Activated CD8-positive, alpha-beta memory T cell treated with anti-CD3 and anti-CD28 coated beads, Interleukin-2, amount 50 U/mL, for 24 hours (primary cell): ENCODE results near the gene TSC22D1.
A peak's percentile ranks its signal among the peaks of the same experiment; 100 is the strongest.

Source experiments
- DNase-seq: peaks from one replicate; pipeline ENCODE4 v3.0.0-alpha.2; 2020; ENCODE audit errors: extremely low read depth

Gene TSC22D1

DNA sequence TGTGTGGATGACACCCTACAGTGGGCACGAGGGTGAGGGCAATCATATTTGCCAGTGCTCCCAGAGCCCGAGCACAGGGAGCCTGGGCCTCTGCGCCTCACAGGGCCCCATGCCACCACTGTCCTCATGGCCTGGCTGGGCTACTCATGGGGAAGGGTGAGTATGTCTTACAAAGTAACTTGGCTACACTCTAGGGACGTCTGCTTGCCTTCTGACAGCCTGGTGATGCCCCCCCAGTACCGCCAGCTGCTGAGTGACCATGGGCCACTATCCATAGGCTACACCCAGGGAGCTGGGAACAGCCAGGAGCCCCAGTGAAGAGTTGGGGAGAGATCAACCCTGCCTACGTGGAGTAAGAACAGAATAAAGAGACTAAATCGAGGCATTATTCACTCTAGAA, 123.7 kb downstream of the TSC22D1 start:
- no peak for DNase-seq

DNA sequence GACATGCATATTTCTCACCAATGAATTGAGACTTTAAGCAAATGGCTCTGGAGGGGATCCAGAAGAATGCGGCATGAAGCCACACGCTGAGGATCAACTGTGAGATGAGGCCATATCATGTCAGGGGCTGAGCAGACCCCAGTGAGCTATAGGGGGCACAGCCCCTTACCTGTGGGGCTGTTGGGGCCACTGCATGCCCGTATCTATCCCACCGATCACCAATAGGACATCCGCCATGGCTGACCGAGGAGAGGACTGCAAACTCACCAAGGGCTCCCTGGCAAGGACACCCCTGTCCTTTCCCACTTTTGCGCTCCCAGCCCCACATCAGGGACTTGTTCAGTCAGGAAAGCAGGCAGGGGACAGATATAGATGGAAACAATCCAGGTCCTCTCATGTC, 124.5 kb downstream of the TSC22D1 start:
- DNase-seq: no peak

DNA sequence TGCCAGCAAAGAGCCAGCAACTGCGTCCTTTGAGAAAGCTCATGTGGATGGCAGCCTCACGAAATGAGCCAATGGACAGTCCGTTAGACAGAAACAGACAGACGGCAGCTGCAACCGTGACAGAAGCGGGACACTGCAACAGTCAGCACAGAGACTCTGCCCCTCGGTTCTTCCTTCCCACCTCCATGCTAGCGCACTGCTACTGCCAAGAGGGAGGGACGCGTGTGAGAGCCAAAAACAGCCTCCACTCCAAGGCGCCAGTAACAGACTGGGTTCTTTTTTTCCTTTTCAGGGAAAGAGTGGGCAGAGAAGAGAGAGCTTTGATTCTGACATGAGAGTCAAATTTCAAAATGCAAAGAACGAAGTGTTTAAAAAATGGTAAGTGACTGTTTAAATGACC, 125.0 kb downstream of the TSC22D1 start:
- DNase-seq: no peak

DNA sequence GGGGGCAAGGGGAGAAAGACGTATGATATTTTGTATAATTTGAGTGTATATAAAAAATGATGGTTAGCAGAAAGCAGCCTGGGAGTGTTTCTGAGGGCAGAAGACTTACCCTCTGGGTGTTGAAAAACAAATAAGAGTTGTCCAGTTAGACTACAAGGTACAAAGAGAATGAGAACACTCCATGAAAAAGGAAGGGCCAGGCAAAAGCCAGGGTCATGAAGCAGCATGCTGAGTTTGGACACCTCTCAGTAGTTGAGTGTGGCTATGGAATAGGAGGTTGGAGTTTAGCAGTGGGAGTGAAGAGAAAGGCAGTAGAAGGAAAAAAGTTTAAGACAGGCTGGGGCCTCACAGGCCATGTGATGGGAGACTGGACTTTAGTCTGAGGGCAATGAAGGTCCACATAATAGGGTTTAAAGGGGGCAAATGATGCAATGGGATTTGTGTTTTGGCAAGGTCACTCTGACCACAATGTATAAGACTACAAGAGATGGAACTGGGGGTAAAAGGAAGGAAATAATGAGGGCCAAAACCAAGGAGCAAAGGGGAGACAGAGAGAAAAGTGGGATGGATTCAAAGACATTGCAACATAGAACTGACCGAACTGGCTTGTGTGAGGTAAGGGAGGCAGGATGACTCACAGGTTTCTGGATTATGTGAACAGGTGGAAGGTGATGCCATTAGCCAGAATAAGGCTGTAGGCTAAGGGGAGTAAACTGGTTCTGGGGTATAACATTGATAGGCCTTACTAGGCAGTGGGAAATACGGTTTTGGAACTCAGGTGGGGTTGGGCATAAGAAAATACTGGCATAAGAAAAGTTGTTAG, 125.9 kb downstream of the TSC22D1 start:
- no peak for DNase-seq

DNA sequence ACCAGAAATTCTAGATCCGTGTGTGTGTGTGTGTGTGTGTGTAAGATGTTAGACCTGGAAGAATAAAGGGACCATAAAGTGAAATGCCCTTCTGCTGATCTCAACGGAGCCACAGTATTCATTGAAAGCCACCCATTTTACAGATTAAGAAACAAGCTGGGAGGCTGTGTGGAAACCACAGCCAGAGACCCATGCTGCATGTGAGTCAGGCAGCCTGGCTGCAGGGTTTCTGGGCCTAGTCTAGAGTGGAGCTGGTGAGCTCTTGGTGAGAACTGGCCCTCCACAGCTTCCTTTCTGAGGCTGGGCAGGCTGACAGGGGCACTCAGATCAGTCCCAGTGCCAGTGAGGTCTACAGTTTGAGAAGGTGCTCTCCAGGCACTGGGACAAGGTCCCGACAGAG, 127.3 kb downstream of the TSC22D1 start:
- no peak for DNase-seq

DNA sequence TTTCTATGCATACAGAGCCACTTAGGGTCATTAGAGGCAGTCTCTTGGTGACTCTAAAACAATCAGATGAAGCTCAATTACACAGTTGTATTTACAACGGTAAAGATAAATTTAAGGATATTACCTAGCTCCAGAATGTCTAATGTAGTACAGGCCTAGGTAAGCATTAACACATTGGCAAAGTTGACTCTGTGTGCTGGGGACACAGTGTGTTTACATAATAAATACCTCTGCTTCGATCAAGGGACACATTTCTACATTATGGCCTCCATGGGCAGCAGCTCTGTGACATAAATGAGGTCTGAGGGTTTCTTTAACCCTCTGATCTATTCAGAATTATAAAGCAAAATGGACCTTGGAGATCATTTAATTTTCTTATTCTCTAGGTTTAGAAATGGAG, 127.8 kb downstream of the TSC22D1 start:
- DNase-seq: no peak

DNA sequence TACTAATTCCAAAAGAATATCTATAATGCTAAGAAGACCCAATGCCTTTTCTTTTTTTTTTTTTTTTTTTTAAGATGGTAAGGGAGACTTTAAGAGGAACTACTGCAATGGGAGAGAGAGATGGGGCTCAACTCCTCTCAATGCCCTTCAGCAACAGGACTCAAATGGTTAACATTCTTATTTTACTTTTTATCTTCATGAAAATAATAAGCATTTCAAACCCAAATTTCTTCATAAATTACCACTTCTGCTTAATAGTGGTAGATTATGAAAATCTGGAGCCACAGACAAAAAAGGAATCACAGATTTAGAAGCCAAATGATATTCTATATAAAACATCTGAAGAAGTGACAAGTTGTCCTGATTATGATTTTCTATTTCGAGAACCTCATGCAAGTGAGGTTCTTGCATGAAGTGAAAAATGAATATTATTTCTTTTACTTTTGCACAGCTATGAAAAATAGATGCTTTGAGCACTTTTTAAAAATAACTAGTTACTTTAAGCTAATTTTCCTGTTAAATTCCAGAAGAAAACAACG, 128.3 kb downstream of the TSC22D1 start:
- no peak for DNase-seq

DNA sequence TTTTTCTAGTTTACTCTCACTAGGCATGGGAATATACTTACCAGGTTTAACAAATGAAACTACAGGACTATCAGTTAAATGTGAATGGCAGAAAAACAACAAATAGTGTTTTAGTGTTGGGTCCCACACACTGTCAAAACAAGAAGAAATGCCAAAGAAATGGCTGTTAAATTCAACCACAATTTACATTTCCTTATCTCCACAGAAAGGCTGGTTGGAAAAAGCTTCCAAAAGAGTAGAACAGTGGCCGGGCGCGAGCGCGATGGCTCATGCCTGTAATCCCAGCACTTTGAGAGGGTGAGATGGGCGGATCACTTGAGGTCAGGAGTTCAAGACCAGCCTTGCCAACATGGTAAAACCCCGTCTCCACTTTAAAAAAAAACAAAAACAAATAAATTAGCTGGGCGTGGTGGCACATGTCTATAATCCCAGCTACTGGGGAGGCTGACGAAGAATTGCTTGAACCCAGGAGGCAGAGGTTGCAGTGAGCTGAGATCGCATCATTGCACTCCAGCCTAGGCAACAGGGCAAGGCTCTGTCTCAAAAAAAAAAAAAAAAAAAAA, 136.0 kb downstream of the TSC22D1 start:
- no peak for DNase-seq

DNA sequence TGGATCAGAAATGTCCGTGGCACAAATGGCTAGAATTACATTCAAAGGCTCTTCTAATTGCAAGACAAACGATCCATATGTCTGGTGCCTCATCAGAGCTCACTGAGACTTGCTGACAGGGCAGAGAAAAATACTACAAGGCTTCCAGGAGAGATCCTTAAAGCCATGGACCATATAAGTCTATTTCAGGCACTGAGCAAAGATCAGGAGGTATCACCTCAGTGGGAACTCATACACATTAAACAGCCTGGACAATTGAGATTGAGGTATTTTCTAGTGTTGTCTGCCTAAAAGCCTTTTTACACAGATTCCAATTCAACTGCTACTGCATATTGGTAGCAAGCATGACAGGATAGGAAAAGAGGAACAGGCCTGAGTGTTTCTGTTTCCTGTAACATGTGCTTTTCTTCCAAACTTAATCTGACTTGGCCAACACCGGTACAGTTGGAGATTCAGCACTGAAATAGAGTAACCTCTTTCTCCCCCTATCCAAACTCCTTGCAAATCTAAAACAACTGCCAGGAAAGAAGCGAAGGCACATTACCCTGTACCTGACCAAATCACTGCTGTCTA, 136.6 kb downstream of the TSC22D1 start:
- DNase-seq: no peak

DNA sequence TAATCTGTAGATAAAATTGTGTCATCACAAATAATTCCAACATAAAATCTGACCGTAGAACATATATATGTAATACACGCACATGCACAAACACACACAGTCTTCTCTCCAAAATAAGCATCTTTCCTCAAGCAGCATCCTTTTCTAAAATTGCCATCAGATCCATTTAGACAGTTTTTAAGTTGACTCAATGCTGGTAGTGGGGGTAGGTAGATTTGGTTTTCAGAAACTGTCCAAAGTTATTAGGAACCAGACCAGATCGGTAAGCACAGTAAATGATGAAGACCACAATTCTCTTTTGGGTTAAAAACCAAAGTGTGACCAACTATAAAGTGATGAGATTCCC, 137.9 kb downstream of the TSC22D1 start:
- DNase-seq: no peak

DNA sequence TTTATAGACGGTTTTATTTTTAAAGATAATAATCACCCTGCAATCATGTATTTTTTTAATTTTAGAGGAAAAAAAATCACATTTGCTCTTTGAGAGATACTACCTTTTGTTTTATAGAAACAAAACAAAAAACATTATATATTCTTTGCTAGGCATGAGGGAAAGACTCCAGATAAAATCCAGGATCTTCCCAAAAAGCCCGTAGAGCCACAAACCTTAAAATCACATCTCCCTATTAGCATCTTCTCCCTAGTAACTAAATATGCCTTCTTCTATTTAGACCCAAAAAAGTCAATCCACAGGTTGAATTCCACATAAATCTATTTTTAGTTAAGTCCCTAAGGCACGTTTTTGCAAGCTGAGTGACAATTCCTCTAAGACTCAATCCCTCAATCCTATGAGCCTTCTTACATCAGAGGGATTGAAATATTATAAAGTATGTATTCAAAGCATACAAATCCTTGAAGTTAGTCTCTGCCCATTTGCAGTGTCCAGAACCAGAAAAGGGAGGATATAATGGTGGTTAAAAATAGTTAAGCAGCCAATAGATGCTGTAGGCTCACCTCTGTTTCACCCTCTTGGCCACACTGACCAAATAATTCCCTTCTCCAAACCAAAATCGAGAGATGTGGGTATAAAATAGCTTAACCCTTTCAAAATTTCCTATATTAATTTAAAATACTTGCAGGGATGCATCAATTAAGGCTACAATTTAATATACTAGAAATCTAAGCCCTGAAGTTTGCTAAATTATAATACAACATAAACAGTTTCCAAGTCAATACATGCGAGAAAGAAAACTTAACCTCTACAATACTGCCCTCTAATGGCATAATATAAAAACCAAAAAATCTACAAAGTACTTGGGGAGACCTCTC, 138.5 kb downstream of the TSC22D1 start:
- no peak for DNase-seq

DNA sequence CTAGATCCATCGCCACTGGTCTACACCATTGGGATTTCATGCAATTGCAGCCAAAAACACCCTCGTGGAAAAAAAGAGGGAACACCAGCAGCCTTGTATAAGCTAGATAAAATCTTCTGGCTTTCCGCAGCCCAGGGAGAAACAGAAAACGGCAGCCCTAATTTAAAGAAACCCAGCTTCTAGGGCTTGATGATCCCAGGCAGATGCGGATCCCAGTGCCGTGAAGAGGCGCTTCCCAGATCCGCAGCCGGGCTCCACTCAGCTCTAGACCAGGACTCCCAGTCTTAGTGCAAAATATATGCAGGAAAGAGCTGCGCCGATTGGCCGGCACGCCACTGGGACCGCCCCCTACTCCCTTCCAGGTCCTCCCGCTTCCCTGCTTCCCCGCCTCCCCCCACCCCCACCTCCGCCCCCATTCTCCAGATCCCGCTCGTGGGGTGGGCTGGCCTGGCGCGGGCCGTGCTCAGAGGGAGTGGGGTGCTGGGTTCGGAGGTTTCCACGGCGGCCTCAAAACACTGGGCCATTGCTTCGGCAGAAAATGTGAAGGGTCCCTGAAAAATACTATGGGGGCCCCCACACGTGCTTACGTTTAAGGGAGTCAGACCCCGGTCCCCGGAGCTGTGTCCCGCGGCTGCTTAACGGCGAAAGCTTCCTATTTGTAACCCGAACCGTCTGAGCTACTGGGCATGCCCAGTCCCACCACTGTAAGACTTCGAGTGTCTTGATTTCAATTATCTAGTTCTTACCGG, 139.4 kb downstream of the TSC22D1 start:
- no peak for DNase-seq

DNA sequence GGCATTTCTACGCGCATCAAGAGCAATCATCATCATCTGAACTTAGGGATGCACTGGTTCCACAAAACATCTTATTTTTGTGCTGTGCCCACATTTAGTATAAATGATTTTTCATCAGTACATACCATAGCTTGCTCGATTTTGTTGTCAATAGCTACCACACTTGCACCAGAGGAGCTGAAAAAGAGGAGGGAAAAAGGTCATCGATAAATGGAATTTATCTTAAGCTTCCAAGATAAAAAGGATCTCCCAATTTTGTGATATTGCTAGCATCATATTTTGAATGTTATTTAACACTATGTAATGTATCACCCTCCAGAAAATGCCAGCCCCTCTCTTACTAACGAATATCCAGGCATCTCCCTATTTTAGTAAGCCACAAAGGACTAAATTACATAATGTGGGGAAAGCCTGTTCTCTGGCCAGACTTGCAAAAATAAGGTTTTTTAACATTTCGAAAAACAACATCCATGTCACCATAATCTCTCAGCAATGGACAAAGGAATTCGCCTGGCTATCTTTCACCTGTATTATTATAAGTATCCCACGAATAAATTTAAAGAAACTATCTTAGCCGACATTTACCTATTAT, 140.1 kb downstream of the TSC22D1 start:
- no peak for DNase-seq

DNA sequence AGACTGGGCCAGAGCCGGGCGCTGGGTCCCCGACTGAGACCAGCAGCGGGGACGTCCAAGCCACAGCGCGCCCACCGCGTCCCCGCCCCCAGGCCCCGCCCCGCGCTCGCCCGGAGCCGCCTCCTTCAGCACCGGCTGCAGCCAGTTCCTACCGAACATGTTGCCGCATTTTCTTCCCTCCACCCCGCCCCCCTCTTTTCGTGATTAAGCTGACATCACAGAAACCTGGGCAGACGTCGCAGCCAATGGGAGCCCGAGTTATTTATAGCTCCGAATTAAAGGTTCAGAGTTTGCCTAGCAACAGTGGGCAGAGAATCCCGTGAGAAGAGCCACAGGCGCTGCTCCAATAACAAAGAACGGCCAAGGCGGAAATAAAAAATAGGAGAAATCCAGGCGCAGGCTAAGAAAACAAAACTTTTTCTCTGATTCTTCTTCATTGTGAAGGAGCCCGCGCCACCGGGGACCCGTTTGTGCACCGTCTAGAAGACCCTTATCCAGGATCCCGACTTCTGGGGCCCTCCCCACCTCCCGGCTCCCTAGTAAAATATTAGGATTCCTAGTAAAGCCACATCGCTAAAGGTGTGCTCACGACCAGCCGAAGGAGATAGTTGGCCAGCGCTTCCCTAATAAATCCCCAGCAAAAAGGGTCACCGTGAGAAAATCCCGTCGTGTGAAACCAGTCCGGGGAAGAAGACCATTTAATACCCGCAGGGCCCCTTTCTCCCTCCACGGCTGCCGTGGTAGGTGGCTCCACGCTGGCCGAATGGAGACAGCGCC, 140.8 kb downstream of the TSC22D1 start:
- peak; percentile 82 for DNase-seq

DNA sequence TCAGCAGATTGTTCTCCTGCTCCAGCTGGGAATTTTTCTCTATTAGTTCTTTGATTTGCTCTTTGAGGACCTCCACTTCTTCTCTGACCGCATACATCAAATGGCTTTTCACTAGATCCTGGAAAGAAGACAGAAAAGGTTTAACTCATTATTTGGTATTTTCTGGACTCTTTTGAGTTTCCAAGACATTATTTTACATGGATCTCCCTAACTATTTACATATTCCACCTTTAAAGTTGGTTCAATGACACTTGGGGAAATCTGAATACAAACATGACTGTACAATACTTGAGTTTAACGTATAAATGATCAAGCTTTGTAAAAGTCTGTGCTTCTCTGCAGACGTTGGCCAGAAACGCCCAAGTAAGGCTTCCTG, 141.4 kb downstream of the TSC22D1 start:
- no peak for DNase-seq

DNA sequence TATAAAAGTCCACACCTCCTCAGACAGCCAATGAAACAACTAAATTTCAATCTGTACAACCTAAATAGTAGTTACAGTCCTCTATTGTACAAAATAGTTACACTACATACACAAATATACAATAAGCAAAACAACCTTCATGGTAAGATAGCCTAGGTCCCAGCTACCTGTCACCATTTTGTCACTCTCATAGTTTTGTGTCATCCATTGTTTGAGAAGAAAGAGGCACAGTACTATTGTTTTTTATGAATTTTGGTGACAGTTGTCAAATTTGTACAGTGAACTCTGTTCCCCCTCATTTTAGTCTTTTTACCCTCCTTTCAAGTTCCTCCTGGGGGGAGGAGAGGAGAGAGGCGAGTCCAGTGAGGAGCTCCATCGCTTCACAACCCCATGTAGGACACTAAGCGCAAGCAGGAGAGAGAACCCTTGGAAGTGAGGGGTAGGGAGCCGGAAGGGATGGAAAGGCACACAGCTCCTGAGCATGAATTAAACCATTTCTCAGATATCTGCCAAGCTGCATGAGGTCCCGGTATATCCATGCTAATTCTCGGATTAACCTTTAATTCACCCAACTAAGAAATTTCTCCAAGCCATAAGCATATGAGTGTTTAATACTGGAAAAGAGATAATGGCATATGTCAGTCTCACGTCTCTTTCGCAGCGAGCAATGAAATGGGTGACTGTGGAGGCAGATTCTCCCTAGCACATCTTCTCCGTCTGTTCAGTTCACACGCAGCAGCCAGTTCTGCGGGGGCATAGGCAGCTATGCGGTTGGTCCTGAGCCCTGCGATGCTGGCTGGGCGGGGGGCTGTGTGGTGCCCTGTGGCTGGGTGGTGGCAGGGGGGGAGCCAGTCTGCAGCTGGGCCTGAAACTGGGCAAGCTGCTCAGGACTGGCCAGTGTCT, 142.0 kb downstream of the TSC22D1 start:
- no peak for DNase-seq

DNA sequence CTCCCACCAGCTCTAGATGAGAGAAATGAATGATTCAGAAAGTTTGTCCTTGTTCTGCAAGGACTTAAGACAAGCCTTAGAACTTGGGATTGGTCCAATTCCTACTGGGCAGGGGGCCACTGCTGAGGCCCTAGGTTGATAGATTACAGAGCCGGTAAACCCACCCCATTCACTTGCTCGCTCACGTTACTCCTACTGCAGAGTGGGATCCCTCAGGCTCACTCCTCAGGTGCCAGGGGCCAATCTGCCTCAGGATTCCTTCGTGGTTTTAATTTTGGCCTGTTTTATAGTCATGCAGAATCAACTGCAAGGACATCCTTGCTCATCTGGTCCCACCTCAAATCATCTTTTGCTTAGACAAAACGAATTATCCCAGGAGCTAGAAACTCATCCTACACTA, 143.5 kb downstream of the TSC22D1 start:
- DNase-seq: no peak

DNA sequence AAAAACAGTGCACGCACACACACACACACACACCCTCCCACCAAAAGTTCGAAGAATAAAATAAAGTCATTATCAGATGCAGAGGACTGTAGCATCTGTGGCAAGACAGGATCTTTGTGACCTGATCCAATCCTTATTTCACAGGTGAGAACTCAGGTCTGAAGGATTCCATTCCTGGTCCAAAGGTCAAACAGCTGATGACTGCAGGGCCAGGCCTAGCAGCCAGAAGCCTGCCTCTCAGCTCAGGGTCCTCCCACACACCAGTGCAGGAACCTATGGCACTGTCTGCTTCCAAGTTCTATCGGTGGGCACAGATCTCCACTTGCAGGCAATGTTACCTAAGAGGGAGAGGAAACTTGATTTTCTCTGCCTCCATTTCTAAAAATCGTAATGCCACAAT, 145.0 kb downstream of the TSC22D1 start:
- no peak for DNase-seq

DNA sequence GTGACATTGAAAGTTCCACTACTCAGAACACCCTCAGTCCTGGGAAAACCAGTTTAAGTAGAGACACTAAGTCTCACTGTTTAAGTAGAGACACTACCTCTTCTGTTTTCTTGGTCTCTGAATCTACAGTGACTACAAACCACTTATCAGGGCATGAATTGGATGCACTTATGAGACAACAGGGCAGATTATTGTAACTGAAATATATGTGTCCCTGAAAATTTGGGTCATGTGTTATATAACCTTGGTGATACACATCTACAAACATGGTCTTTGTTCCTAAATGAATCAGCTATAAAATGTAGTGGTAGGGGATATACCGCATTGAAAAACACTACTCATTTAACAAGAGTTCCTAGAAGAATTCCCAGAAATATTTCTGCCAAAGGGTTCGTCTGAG, 146.8 kb downstream of the TSC22D1 start:
- no peak for DNase-seq
